CD4-positive, alpha-beta T cell treated with Interferon gamma for 1 hour (primary cell): ENCODE data around the gene NTM.
"Not testable (repeated sequence)": the region's sequence is repeated elsewhere in the genome, so short reads cannot be mapped to it uniquely, and the experiment has no call there.

ENCODE experiments used
- DNase-seq: peaks from one replicate; pipeline ENCODE4 v3.0.0-alpha.2; 2020

Gene NTM

GRCh38 chr11:131424257-131424876 lies 54.0 kb downstream of the NTM start:
- DNase-seq = not testable (repeated sequence)

GRCh38 chr11:131425285-131425684 lies 54.9 kb downstream of the NTM start:
- no peak for DNase-seq

- DNase-seq = no peak
Measured at GRCh38 chr11:131428853-131429252, 58.4 kb downstream of the NTM start.

- DNase-seq = no peak
Measured at GRCh38 chr11:131430473-131431208, 60.2 kb downstream of the NTM start.

- no peak for DNase-seq
Measured at GRCh38 chr11:131441051-131441810, 70.8 kb downstream of the NTM start.

GRCh38 chr11:131446590-131447275 lies 76.3 kb downstream of the NTM start:
- no peak for DNase-seq

- DNase-seq = no peak
Measured at GRCh38 chr11:131447277-131447815, 76.9 kb downstream of the NTM start.

- no peak for DNase-seq
Measured at GRCh38 chr11:131447898-131448297, 77.5 kb downstream of the NTM start.

- DNase-seq = no peak
Measured at GRCh38 chr11:131449036-131450019, 78.9 kb downstream of the NTM start.

GRCh38 chr11:131454490-131454889 lies 84.1 kb downstream of the NTM start:
- DNase-seq = no peak

- no peak for DNase-seq
Measured at GRCh38 chr11:131454989-131455388, 84.6 kb downstream of the NTM start.

GRCh38 chr11:131455843-131456704 lies 85.7 kb downstream of the NTM start:
- DNase-seq = no peak

GRCh38 chr11:131457163-131457562 lies 86.7 kb downstream of the NTM start:
- DNase-seq = no peak

- DNase-seq = no peak
Measured at GRCh38 chr11:131458421-131458820, 88.0 kb downstream of the NTM start.

GRCh38 chr11:131460931-131461330 lies 90.5 kb downstream of the NTM start:
- DNase-seq = no peak

- no peak for DNase-seq
Measured at GRCh38 chr11:131462622-131463021, 92.2 kb downstream of the NTM start.

GRCh38 chr11:131463162-131463561 lies 92.7 kb downstream of the NTM start:
- no peak for DNase-seq

- DNase-seq = no peak
Measured at GRCh38 chr11:131463649-131464425, 93.4 kb downstream of the NTM start.

- no peak for DNase-seq
Measured at GRCh38 chr11:131464461-131464860, 94.0 kb downstream of the NTM start.

- DNase-seq = no peak
Measured at GRCh38 chr11:131465039-131465438, 94.6 kb downstream of the NTM start.
